ENCODE measurements around the gene RXRA.

GRCh38 chr9:134381272-134381661 is 55.0 kb downstream of the RXRA start:
- no peak for TF ChIP-seq ZNF274 (IDR thresholded peaks at IDR 0.05; ENCODE audit: low read depth, low read length)
- TF ChIP-seq SUZ12 (IDR thresholded peaks at IDR 0.05; ENCODE audit: extremely low read depth, insufficient read depth, insufficient read length) = no peak
